Fibroblast of peridontal ligament (primary cell): ENCODE results near the gene CCND3.

Source experiments
- DNase-seq: peaks from one replicate; pipeline ENCODE4 v3.0.0-alpha.2; 2010; ENCODE audit errors: extremely low read depth

Gene CCND3

GRCh38 chr6:41941280-41942066 is at the start of gene CCND3:
TSS of gene CCND3 (minus strand) at chr6:41941808. CDS start at chr6:41941649, 159 bp downstream.
- DNase-seq: peak; percentile 82

- no peak for DNase-seq
These were observed 44.7 kb upstream of the CCND3 start for GRCh38 chr6:41986339-41986738.

- no peak for DNase-seq
These were observed 43.0 kb upstream of the CCND3 start for GRCh38 chr6:41984623-41985022.

- peak; percentile 35 for DNase-seq
These were observed 35.3 kb upstream of the CCND3 start for GRCh38 chr6:41976794-41977484.

GRCh38 chr6:41975276-41975675 is 33.7 kb upstream of the CCND3 start:
- no peak for DNase-seq

GRCh38 chr6:41974281-41974825 is 32.7 kb upstream of the CCND3 start:
- no peak for DNase-seq

GRCh38 chr6:41972826-41973225 is 31.2 kb upstream of the CCND3 start:
- no peak for DNase-seq

- DNase-seq: peak; percentile 58
These were observed 28.8 kb upstream of the CCND3 start for GRCh38 chr6:41970436-41970846.

- DNase-seq: no peak
These were observed 26.0 kb upstream of the CCND3 start for GRCh38 chr6:41967312-41968287.

GRCh38 chr6:41966961-41967311 is 25.3 kb upstream of the CCND3 start:
- no peak for DNase-seq

- DNase-seq: no peak
These were observed 24.8 kb upstream of the CCND3 start for GRCh38 chr6:41966214-41966920.

- DNase-seq: no peak
These were observed 24.0 kb upstream of the CCND3 start for GRCh38 chr6:41965429-41966213.

- no peak for DNase-seq
These were observed 22.7 kb upstream of the CCND3 start for GRCh38 chr6:41964201-41964887.

GRCh38 chr6:41963371-41963770 is 21.8 kb upstream of the CCND3 start:
- DNase-seq: no peak

- no peak for DNase-seq
These were observed 18.4 kb upstream of the CCND3 start for GRCh38 chr6:41960028-41960427.

- DNase-seq: no peak
These were observed 16.6 kb upstream of the CCND3 start for GRCh38 chr6:41958022-41958856.

GRCh38 chr6:41957117-41957516 is 15.5 kb upstream of the CCND3 start:
- DNase-seq: no peak

GRCh38 chr6:41955412-41955811 is 13.8 kb upstream of the CCND3 start:
- DNase-seq: no peak

- no peak for DNase-seq
These were observed 13.1 kb upstream of the CCND3 start for GRCh38 chr6:41954668-41955067.
